Left renal pelvis (tissue), 4 donors: Measurements from ENCODE around the gene DRD2. TPM values are rescaled to one million over a fixed set of nuclear protein-coding genes. Genes with fewer than 3 reads are reported as not detected.
"Not testable (repeated sequence)": the region's sequence is repeated elsewhere in the genome, so short reads cannot be mapped to it uniquely, and the experiment has no call there.

Experiments used
- DNase-seq, 4 donors: peaks; one replicate each; pipeline ENCODE4 v3.0.0-alpha.2; 2013; ENCODE audit warnings: low read depth in 4 of 4, low spot score in 3 of 4
- polyA plus RNA-seq, 4 donors: library from polyadenylated mRNA; unstranded; fragments of 120-200 nt; gene quantifications; one replicate each; pipeline ENCODE4 v1.2.1, GENCODE V29; 2013; ENCODE audit not compliant: insufficient read length in 4 of 4

Gene DRD2
- polyA plus RNA-seq, result under 1 TPM; 0.21 to 0.91 (median 0.64) TPM

DNA sequence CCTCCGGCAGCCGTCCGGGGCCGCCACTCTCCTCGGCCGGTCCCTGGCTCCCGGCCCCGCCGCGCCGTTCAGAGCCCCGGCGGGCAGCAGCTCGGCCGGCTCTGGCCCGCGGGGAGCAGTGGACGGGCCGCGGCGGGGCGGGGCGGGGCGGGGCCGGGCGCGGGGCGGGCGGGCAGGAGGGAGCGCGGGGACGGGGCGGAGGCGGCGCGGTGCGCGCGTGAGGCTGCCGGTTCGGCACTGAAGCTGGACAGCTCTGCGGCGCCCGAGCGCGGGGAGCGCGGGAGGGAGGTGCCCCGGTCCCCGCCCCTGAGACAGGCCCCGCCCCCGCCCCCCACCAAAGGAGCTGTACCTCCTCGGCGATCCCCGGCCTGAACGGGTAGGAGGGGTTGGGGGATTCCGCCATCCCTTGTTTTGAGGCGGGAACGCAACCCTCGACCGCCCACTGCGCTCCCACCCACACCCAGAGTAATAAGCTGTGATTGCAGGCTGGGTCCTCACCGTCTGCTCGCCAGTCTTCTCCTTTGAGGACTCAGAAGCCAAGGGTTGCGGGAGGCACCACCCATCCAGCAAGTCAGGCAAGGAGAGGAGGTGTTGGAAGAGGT is at the start of gene DRD2:
DRD2 (minus strand) TSS at position 239 of the 602 bp plus-strand sequence. CDS start 50,747 bp downstream, outside the sequence.
- DNase-seq, result no peak

- DNase-seq, result not testable (repeated sequence)
Measured at GRCh38 chr11:113523906-113524305, 48.7 kb upstream of the DRD2 start.

- no peak for DNase-seq
Measured at GRCh38 chr11:113521737-113522517, 46.7 kb upstream of the DRD2 start.

GRCh38 chr11:113519989-113520613 is 44.9 kb upstream of the DRD2 start:
- DNase-seq, result no peak

DNA sequence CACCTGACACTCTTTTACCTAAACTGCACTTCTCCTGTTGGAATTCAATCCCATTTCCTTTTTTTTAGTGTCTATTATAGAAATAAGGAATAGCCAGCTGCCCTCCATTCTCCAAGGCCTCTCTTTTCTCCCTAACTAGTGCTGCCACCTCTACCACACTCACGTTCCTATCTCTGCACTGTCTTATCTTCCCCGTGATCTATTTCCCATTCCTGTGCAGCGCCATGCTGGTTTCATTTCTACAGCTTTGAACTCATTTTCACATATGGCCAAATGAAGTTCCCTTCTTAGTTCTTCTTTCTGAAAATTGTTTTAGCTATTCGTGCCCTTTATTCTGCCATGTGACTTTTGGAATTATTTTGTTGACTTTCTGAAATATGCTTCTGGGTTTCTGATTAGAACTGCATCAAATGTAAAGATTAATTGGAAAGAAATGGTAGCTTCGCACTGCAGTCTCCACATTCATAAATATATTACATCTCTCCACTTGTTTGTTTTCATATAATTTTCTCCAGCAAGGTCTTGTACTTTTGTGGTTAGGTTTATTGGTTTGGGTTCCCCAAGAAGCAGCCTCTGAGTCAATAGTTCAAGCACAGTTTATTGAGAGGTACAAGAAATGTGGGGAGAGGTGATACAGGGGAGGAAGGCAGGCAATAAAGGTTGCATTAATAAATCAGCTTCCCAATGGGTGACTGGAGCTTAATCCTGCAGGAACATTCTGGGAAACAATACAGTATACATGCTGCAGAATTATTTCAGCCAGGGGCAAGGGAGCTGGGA is 43.7 kb upstream of the DRD2 start:
- DNase-seq, result no peak

GRCh38 chr11:113517361-113517760 is 42.2 kb upstream of the DRD2 start:
- no peak for DNase-seq

- DNase-seq, result no peak
Measured at GRCh38 chr11:113514856-113515255, 39.7 kb upstream of the DRD2 start.

DNA sequence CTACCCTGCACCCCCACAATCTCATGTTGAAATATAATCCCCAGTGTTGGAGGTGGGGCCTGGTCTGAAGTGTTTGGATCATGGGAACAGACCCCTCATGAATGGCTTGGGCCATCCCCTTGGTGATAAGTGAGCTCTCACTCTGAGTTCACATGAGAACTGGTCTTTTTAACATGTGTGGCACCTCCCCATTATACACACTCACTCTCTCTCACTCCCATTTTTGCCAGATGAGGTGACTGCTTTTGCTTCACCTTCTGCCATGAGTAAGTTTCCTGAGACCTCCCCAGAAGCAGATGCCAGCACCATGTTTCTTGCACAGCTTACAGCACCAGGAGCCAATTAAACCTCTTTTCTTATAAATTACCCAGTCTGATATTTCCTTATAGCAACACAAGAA is 32.1 kb upstream of the DRD2 start:
- DNase-seq, result no peak

GRCh38 chr11:113506893-113507292 is 31.7 kb upstream of the DRD2 start:
- no peak for DNase-seq

DNA sequence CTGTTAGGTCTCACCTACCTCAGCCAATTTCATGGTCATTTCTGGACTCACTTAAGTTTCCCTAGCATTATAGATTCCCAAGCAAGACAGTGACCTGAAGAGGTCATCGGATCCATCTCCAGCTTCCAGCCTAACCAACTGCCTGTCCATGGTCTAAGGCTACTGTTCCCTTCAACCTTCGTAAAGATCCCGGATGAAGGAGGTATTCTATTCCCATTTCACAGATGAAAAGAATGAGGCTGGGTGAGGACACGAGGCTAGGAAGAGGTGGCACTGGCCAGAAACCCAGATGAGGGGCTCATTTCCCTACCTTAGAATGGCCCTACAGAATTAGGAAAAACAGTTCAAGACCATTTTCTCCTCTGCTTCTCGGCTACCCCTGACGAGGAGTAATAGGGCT is 31.3 kb upstream of the DRD2 start:
- DNase-seq, result no peak

GRCh38 chr11:113505541-113506375 is 30.6 kb upstream of the DRD2 start:
- DNase-seq, result no peak

DNA sequence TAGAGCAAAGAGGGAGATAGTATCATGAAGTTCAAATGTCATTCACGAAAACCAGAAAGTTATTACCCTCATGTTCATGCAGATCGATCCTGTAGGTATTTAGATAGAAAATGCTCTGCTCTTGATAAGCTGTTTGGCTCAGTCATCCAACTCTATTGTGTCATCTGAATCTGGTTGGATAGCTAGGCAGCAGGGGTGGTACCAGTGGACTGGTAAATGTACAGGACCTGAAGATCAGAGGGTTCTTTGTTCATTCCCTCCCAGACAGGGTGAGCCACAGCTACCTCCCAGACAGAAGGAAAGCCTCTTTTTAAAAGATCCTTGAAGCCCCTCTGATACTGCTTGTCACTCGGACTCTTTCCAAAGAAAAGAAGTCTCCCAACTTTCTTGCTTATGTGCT is 29.8 kb upstream of the DRD2 start:
- no peak for DNase-seq

DNA sequence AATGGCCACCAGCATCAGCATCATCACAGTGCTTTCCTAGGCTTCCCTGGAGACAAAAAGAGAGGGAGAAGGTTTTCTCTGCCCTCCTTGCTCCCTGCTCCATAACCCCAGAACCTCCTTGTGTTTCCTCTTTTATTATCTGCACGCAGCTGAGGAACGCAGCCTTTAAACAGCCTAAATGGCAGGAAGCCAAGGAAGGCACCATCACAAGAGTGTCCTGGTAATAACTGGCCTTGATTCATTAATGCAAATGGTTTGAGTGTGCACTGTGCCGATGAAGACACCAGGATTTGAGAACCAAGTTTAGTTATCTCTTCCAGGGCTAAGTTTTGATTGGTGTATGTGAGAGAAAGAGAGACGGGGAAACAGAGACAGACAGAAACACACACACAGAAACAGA is 29.4 kb upstream of the DRD2 start:
- no peak for DNase-seq

- no peak for DNase-seq
Measured at GRCh38 chr11:113504071-113504470, 28.9 kb upstream of the DRD2 start.

DNA sequence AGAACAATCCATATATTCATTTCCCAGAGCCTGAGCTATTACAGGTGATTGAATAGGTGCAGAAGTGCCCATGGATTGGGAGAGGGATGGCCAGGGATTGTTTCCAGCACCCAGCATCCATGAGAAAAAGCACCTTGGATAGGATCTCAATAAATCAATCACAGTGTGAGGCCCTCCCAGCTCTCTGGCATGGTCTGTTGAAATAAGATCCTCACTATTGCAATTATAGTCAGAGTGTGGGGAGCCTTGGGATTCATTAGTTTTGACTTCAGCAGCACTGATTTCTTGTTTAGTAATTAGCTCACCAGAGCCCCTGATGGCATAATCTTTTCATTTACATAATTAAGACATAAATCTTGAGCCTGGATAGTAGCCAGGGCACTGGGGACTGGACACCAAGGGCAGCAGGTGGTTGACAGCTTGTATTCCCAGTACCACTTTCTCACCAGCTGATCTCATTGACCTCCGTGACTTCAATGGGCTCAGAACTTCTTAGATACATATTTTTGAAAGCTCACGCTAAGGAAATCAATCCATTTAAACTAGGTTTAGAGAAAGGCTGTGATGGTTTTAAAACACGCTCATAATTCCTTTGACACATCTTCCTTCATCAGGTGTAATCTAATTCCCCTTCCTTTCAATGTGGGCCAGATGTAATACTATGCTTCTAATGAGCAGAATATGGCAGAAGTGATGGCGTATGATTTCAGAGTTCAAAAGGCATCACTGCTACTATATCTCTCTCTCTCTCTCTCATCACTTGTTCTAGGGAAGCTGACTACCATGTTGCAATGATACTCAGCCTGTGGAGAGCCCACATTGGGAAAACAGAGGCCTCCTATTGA is 22.1 kb upstream of the DRD2 start:
- no peak for DNase-seq

- DNase-seq, result no peak
Measured at GRCh38 chr11:113496026-113496651, 20.9 kb upstream of the DRD2 start.

GRCh38 chr11:113494021-113494420 is 18.8 kb upstream of the DRD2 start:
- no peak for DNase-seq

- DNase-seq, result no peak
Measured at GRCh38 chr11:113493206-113493605, 18.0 kb upstream of the DRD2 start.

- DNase-seq, result no peak
Measured at GRCh38 chr11:113488931-113489351, 13.7 kb upstream of the DRD2 start.
